ENCODE measurements around the gene GCN1.

DNA sequence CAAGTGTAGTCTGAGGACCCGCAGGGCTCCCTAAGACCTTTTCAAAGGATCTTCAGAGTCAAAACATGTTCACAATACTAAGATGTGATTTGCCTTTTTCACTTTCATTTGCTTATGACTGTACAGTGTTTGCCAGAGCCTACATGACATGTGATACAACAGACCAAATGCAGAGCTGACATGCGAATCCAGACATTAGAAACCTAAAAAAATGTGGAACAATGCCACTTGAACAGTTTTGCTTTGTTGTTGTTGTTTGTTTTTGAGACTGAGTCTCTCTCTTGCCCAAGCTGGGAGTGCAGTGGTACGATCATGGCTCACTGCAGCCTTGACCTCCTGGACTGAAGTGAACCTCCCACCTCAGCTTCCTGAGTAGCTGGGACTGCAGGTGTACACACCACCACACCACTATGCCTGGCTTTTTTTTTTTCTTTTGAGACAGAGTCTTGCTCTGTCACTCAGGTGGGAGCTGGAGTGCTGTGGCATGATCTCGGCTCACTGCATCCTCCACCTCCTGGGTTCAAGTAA, 72.7 kb downstream of the GCN1 start:
- TF ChIP-seq, protein P1, sequence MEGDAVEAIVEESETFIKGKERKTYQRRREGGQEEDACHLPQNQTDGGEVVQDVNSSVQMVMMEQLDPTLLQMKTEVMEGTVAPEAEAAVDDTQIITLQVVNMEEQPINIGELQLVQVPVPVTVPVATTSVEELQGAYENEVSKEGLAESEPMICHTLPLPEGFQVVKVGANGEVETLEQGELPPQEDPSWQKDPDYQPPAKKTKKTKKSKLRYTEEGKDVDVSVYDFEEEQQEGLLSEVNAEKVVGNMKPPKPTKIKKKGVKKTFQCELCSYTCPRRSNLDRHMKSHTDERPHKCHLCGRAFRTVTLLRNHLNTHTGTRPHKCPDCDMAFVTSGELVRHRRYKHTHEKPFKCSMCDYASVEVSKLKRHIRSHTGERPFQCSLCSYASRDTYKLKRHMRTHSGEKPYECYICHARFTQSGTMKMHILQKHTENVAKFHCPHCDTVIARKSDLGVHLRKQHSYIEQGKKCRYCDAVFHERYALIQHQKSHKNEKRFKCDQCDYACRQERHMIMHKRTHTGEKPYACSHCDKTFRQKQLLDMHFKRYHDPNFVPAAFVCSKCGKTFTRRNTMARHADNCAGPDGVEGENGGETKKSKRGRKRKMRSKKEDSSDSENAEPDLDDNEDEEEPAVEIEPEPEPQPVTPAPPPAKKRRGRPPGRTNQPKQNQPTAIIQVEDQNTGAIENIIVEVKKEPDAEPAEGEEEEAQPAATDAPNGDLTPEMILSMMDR (conservative IDR thresholded peaks at IDR 0.05 in 1 of 2, IDR thresholded peaks at IDR 0.05 in 1 of 2; ENCODE audit: low read depth in 1 of 2, low read length in 2 of 2) = no peak
- no peak for TF ChIP-seq EZH2 (IDR thresholded peaks at IDR 0.05; ENCODE audit: low read length, missing control alignments)
